Osteocyte (in vitro differentiated cells): ENCODE results near the gene PHF19. TPM values are rescaled to one million over a fixed set of nuclear protein-coding genes. Genes with fewer than 3 reads are reported as not detected.

ENCODE experiments used
- DNase-seq: peaks from one replicate; pipeline ENCODE4 v3.0.0; 2021; ENCODE audit warnings: mixed read lengths; ENCODE audit not compliant: unreplicated experiment; ENCODE audit errors: extremely low spot score
- H3K27ac Mint-ChIP-seq: one replicate; pipeline ENCODE4 v1.8.0; 2021; ENCODE audit warnings: mild to moderate bottlenecking, mixed read lengths; ENCODE audit not compliant: unreplicated experiment
- H3K27me3 Mint-ChIP-seq: one replicate; pipeline ENCODE4 v1.8.0; 2021; ENCODE audit warnings: mixed read lengths; ENCODE audit not compliant: unreplicated experiment
- H3K36me3 Mint-ChIP-seq: one replicate; pipeline ENCODE4 v1.8.0; 2021; ENCODE audit warnings: mixed read lengths; ENCODE audit not compliant: unreplicated experiment
- H3K4me1 Mint-ChIP-seq: one replicate; pipeline ENCODE4 v1.8.0; 2021; ENCODE audit warnings: mixed read lengths; ENCODE audit not compliant: unreplicated experiment
- H3K4me3 Mint-ChIP-seq: one replicate; pipeline ENCODE4 v1.8.0; 2021; ENCODE audit warnings: mild to moderate bottlenecking, moderate library complexity, mixed read lengths; ENCODE audit not compliant: unreplicated experiment
- H3K9me3 Mint-ChIP-seq: one replicate; pipeline ENCODE4 v1.8.0; 2021; ENCODE audit warnings: mixed read lengths; ENCODE audit not compliant: unreplicated experiment
- total RNA-seq: library from RNA; stranded (reverse); gene quantifications from 2 replicates; pipeline ENCODE4 v1.2.1, GENCODE V29; 2021
- TF ChIP-seq, protein P1 (sequence below): fragments of 200-600 bp; sonication (generic); IDR thresholded peaks from 2 replicates; pipeline ENCODE4 v1.5.0; 2021; ENCODE audit warnings: antibody characterized with exemption, mild to moderate bottlenecking, moderate library complexity

Gene PHF19
- total RNA-seq, 1 donor from 2014 or later, result 194 TPM

GRCh38 chr9:120845255-120845654, 31.7 kb downstream of the PHF19 start:
- H3K4me1 Mint-ChIP-seq, result peaks cover 24% of the 10 kb centered on the region
- TF ChIP-seq, protein P1, sequence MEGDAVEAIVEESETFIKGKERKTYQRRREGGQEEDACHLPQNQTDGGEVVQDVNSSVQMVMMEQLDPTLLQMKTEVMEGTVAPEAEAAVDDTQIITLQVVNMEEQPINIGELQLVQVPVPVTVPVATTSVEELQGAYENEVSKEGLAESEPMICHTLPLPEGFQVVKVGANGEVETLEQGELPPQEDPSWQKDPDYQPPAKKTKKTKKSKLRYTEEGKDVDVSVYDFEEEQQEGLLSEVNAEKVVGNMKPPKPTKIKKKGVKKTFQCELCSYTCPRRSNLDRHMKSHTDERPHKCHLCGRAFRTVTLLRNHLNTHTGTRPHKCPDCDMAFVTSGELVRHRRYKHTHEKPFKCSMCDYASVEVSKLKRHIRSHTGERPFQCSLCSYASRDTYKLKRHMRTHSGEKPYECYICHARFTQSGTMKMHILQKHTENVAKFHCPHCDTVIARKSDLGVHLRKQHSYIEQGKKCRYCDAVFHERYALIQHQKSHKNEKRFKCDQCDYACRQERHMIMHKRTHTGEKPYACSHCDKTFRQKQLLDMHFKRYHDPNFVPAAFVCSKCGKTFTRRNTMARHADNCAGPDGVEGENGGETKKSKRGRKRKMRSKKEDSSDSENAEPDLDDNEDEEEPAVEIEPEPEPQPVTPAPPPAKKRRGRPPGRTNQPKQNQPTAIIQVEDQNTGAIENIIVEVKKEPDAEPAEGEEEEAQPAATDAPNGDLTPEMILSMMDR, result no peak
- H3K9me3 Mint-ChIP-seq, result no peaks in the 10 kb centered on the region
- DNase-seq, result peak; percentile 7
- H3K27me3 Mint-ChIP-seq, result no peaks in the 10 kb centered on the region
- H3K27ac Mint-ChIP-seq, result no peak overlapping the region
- H3K4me3 Mint-ChIP-seq, result no peak overlapping the region
- H3K36me3 Mint-ChIP-seq, result peaks cover 14% of the 10 kb centered on the region

- Mint-ChIP-seq H3K4me1 (peaks cover 35% of the 10 kb centered on the region), H3K9me3 (no peaks in the 10 kb centered on the region), H3K36me3 (peaks cover 15% of the 10 kb centered on the region), H3K4me3 (peak within 1 kb of the TSS; percentile 87), H3K27me3 (no peaks in the 10 kb centered on the region), H3K27ac (peak within 1 kb of the TSS; percentile 95)
- TF ChIP-seq, protein P1, result no peak
- peak; percentile 98 for DNase-seq
These were observed 34.1 kb downstream of the PHF19 start, which contains the start of gene PSMD5 for GRCh38 chr9:120842685-120843485. PSMD5 (minus strand) TSS chr9:120842922; CDS start chr9:120842909, 13 bp downstream.

DNA sequence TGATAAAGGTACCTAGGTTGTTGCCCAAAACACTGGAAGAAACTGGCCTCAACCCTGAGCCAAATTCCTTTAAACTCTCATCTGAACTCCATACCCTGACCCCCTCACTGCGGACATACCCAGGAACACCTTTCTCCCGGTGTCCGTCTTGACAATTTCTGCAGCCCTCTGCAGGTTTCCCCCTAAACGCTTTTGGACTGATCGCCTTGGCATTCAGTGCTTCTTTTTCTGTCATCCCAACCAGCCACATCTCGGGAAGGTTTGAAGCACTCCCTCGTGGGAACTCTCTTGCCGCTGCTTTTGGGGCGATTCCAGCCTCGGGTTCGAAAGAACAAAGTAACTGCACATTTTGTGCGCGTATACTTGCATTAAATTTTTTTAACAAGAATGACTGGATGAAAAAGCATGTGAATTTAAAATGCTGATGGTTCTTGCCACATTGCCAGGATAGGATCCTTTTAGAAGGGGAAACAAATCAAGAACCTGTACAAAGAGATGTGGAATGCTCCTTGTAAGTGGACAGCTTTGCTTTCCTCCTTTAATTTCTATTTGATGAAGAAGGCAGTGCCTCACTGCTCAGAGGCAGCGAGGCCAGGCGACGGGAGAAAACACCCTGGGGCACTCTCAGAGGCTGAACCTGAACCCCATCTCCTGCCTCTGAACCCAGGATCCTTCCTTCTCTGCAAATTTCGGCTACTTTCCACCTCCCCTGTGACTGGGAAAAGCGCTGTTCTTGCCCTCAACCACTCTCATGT, 34.9 kb downstream of the PHF19 start:
- no peaks in the 10 kb centered on the region for H3K9me3 Mint-ChIP-seq

GRCh38 chr9:120839146-120839545, 37.8 kb downstream of the PHF19 start:
- DNase-seq, result peak; percentile 3
- Mint-ChIP-seq H3K9me3 (no peaks in the 10 kb centered on the region), H3K27ac (peak overlapping the region; percentile 71), H3K27me3 (no peaks in the 10 kb centered on the region), H3K4me1 (peaks cover 39% of the 10 kb centered on the region), H3K4me3 (no peak overlapping the region), H3K36me3 (peaks cover 18% of the 10 kb centered on the region)
- TF ChIP-seq, protein P1, result no peak

More for the DNA sequence above, 34.9 kb downstream of the PHF19 start:
- Mint-ChIP-seq H3K4me3 (peak overlapping the region; percentile 87), H3K36me3 (peaks cover 15% of the 10 kb centered on the region), H3K27me3 (no peaks in the 10 kb centered on the region), H3K4me1 (peaks cover 42% of the 10 kb centered on the region), H3K27ac (peak overlapping the region; percentile 95)
- DNase-seq, result peak; percentile 72
- TF ChIP-seq, protein P1, result no peak

- no peak for DNase-seq
- Mint-ChIP-seq H3K27me3 (no peaks in the 10 kb centered on the region), H3K4me1 (peaks cover 34% of the 10 kb centered on the region), H3K36me3 (peaks cover 20% of the 10 kb centered on the region), H3K4me3 (no peak overlapping the region), H3K9me3 (no peaks in the 10 kb centered on the region), H3K27ac (no peak overlapping the region)
- TF ChIP-seq, protein P1, result no peak
These were observed 39.1 kb downstream of the PHF19 start for GRCh38 chr9:120837921-120838320.
